Epithelial cell of esophagus (primary cell): Measurements from ENCODE around the gene ARHGAP33.

Experiments
- DNase-seq: peaks from one replicate; pipeline ENCODE4 v3.0.0; 2010; ENCODE audit warnings: low read depth
- H3K4me3 ChIP-seq: 2 replicates; pipeline ENCODE4 v1.5.1; 2011; ENCODE audit warnings: mild to moderate bottlenecking, low read length, control low read depth
- CTCF ChIP-seq: IDR thresholded peaks from 2 replicates; pipeline ENCODE4 v1.5.1; 2011; ENCODE audit warnings: low read depth, mild to moderate bottlenecking, low read length, control low read depth, inconsistent platforms; ENCODE audit not compliant: insufficient read depth; ENCODE audit errors: missing control alignments

The ARHGAP33 gene

GRCh38 chr19:35746531-35746930, 28.8 kb upstream of the ARHGAP33 start:
- H3K4me3 ChIP-seq = peak overlapping the region; percentile 92
- no peak for DNase-seq
- no peak for TF ChIP-seq CTCF

DNA sequence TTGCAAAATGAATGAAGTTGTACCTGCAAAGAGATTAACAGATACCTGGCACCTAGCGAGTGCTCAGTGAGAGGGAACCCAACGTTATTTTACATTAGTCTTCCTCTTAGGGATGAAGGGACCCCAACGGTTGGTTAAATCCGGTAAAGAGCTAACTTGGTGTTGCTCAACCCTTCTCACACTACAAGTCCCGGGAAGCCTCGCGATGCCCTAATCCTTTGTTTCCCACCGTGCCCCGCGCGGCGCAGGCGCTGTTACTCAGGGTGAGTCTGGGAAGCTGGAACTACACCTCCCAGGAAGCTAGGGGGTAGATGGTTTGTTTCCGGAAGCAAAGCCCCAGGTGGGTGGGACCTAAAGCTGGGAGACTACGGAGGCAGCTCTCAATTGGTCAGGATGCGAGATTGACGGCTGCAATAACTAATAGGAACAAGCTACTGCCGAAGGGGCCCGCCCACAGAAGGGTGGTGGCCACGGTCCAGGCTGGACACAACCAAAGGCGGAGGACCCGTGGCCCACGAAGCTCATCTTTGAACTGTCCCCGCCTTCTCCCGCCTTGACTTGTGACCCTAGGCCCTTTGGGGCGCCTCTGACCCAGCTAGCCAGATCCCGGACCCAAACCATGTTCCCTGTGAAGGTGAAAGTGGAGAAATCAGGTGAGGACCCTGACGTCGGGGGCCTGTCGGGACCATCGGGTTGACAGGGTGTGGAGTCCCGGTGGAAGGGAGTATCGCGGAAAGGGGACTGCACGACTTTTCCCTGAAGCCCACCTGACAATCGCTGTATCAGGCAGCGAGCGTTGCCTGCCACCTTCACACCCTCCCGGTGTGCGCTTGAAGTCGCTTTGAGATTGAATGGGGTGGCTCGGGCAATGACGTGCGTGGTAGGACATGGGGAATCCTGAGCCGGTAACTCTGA, 27.0 kb upstream of the ARHGAP33 start, which contains the start of gene LIN37:
Gene LIN37, plus strand, starts transcription at position 471 of the 915 bp plus-strand sequence. Its CDS starts 149 bp downstream, at position 620.
- no peak for TF ChIP-seq CTCF
- DNase-seq = peak; percentile 99
- peak within 1 kb of the TSS; percentile 99 for H3K4me3 ChIP-seq

DNA sequence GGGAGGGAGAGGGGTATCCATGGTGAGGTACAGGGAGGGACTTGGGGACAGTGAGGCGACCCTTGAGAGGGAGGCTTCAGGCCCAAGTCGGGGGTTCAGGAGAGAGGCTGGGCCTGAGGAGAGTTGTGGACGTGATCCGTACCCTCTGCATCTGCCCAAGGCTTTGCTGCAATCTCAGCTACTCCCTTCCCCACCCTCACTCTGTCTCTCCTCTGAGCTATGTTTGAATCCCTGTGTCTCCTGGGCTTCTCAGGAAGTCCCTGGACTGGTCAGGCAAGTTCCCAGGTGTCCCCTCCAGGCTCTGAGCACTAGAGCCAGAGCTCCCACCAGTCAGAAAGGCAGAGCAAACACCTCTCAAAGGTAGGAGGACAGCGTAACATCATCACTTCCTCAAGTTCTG, 25.2 kb upstream of the ARHGAP33 start:
- no peak for TF ChIP-seq CTCF
- peak; percentile 22 for DNase-seq

DNA sequence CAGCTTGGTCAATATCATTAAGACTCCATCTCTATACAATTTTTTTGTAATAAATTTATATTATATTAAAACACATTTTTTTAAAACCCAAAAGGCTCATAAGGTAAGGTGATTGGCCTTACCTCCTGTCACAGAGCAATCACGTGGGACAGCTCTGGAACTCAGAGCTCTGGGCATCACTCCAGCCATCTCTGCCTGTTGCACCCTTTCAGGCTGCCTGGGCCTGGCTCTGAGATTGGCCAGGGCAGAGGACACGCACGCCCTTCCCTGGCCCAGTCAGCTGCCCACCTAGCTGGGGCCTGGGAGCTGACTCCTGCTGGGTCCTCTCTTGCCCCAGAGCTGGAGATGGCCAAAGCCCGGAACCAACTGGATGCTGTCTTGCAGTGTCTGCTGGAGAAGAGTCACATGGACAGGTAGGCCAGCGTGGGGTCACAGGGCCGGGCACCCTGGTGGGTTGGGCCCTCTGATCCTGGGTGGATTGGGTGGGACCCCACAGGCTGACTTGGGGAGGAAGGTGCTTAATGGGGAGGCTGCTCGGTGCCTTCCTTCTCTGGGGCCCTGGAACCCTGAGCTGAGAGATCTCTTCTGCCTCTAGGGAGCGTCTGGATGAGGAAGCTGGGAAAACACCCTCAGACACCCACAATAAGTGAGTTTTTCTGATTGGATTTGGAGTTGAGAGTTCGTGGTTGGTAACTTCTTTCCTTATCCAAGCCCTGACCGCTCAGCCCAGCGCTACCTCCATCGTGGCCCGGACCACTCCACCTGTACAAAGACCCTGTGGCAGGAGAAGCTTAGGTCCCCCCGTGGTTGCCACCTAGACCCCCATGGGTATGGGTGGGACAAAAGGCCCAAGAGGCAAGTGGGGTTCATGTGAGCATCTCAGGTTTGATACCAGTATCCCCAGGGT, 23.3 kb upstream of the ARHGAP33 start:
- DNase-seq = no peak
- no peak for TF ChIP-seq CTCF
- no peak overlapping the region for H3K4me3 ChIP-seq

More for the DNA sequence above, 25.2 kb upstream of the ARHGAP33 start:
- H3K4me3 ChIP-seq = no peak overlapping the region

GRCh38 chr19:35752746-35753350, 22.5 kb upstream of the ARHGAP33 start:
- DNase-seq = no peak
- no peak for TF ChIP-seq CTCF
- H3K4me3 ChIP-seq = no peak overlapping the region

- TF ChIP-seq CTCF = no peak
- no peak overlapping the region for H3K4me3 ChIP-seq
- DNase-seq = no peak
Observed at GRCh38 chr19:35753634-35754369, 21.6 kb upstream of the ARHGAP33 start.
